Trophoblast cell (in vitro differentiated cells and primary cell): Measurements from ENCODE around the gene KCP.

Experiments used
- DNase-seq, 2 donors: peaks; one replicate each; pipeline ENCODE4 v3.0.0-alpha.2; 2016
- H2AFZ ChIP-seq: 2 replicates; pipeline ENCODE4 v1.6.1; 2013; ENCODE audit warnings: low read length, moderate library complexity, mild to moderate bottlenecking; ENCODE audit not compliant: insufficient read depth, poor library complexity
- H2AK5ac ChIP-seq: 2 replicates; pipeline ENCODE4 v1.6.1; 2013; ENCODE audit warnings: mild to moderate bottlenecking, low read length
- H2BK120ac ChIP-seq: 2 replicates; pipeline ENCODE4 v1.6.1; 2013; ENCODE audit warnings: low read length, mild to moderate bottlenecking, moderate library complexity; ENCODE audit not compliant: insufficient read depth, poor library complexity
- H2BK12ac ChIP-seq: 2 replicates; pipeline ENCODE4 v1.6.1; 2013; ENCODE audit warnings: mild to moderate bottlenecking, low read length, moderate library complexity
- H2BK5ac ChIP-seq: 2 replicates; pipeline ENCODE4 v1.6.1; 2013; ENCODE audit warnings: low read length, low read depth, moderate library complexity, mild to moderate bottlenecking; ENCODE audit not compliant: poor library complexity
- H3K14ac ChIP-seq: 2 replicates; pipeline ENCODE4 v1.6.1; 2013; ENCODE audit warnings: mild to moderate bottlenecking, low read length
- H3K18ac ChIP-seq: 2 replicates; pipeline ENCODE4 v1.6.1; 2013; ENCODE audit warnings: mild to moderate bottlenecking, low read length
- H3K23ac ChIP-seq: 2 replicates; pipeline ENCODE4 v1.6.1; 2013; ENCODE audit warnings: low read length
- H3K27ac ChIP-seq: 2 replicates; pipeline ENCODE4 v1.5.1; 2013; ENCODE audit warnings: low read depth, mild to moderate bottlenecking, inconsistent platforms, low read length, moderate library complexity
- H3K27me3 ChIP-seq: 2 replicates; pipeline ENCODE4 v1.6.1; 2013; ENCODE audit warnings: inconsistent platforms, mild to moderate bottlenecking, low read length, moderate library complexity; ENCODE audit not compliant: insufficient read depth
- H3K36me3 ChIP-seq, 2 experiments: 1 replicate in 1 of 2; 2 replicates in 1 of 2; pipeline ENCODE4 v1.6.1; 2013; ENCODE audit warnings: low read length in 2 of 2, mild to moderate bottlenecking in 2 of 2, moderate library complexity in 1 of 2; ENCODE audit not compliant: insufficient read depth in 2 of 2, control insufficient read depth in 1 of 2
- H3K4ac ChIP-seq: 2 replicates; pipeline ENCODE4 v1.6.1; 2013; ENCODE audit warnings: low read depth, mild to moderate bottlenecking, low read length, moderate library complexity
- H3K4me1 ChIP-seq, 2 experiments: 1 replicate in 1 of 2; 2 replicates in 1 of 2; pipeline ENCODE4 v1.6.1; 2013; ENCODE audit warnings: low read length in 2 of 2, mild to moderate bottlenecking in 2 of 2, moderate library complexity in 1 of 2; ENCODE audit not compliant: insufficient read depth in 2 of 2, control insufficient read depth in 1 of 2
- H3K4me2 ChIP-seq: 2 replicates; pipeline ENCODE4 v1.6.1; 2013; ENCODE audit warnings: inconsistent platforms, mild to moderate bottlenecking, low read length, moderate library complexity
- H3K4me3 ChIP-seq: 2 replicates; pipeline ENCODE4 v1.5.1; 2013; ENCODE audit warnings: mild to moderate bottlenecking, low read depth, low read length, inconsistent platforms
- H3K79me1 ChIP-seq: one replicate; pipeline ENCODE4 v1.6.1; 2013; ENCODE audit warnings: low read length
- H3K79me2 ChIP-seq: 2 replicates; pipeline ENCODE4 v1.6.1; 2013; ENCODE audit warnings: low read length, mild to moderate bottlenecking; ENCODE audit not compliant: control insufficient read depth, insufficient read depth, poor library complexity
- H3K9ac ChIP-seq: 2 replicates; pipeline ENCODE4 v1.6.1; 2013; ENCODE audit warnings: mild to moderate bottlenecking, low read length
- H3K9me3 ChIP-seq: 2 replicates; pipeline ENCODE4 v1.6.1; 2013; ENCODE audit warnings: low read depth, mild to moderate bottlenecking, control low read depth, inconsistent platforms, low read length; ENCODE audit not compliant: insufficient read depth
- H4K12ac ChIP-seq: 2 replicates; pipeline ENCODE4 v1.6.1; 2013; ENCODE audit warnings: low read depth, mild to moderate bottlenecking, low read length, moderate library complexity
- H4K8ac ChIP-seq: 2 replicates; pipeline ENCODE4 v1.6.1; 2013; ENCODE audit warnings: low read depth, mild to moderate bottlenecking, low read length, moderate library complexity
- H4K91ac ChIP-seq: one replicate; pipeline ENCODE4 v1.6.1; 2013; ENCODE audit warnings: low read depth, mild to moderate bottlenecking, low read length, moderate library complexity
- WGBS: extraction: QIAGEN DNeasy Blood & Tissue Kit; methylation state at CpG from one replicate; pipeline ENCODE4 v1.1.7; 2013; ENCODE audit warnings: missing lambda C conversion rate; ENCODE audit not compliant: insufficient read length, insufficient coverage; ENCODE audit errors: extremely low coverage; 5-methylcytosine and 5-hydroxymethylcytosine counted together

Gene KCP

DNA sequence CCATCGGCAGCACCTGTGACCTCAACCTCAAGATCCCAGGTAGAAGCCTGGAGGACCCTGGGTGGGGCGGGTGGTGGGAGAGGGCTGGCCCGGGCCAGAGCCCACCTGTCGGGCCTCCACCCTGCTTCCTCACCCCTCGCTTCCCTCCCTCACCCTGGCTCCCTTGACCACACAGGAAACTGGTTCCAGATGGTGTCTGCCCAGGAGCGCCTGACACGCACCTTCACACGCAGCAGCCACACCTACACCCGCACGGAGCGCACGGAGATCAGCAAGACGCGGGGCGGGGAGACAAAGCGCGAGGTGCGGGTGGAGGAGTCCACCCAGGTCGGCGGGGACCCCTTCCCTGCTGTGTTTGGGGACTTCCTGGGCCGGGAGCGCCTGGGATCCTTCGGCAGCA is 56.7 kb downstream of the KCP start:
- Histone ChIP-seq H2BK120ac (no peak overlapping the region), H2AK5ac (no peak overlapping the region), H2BK12ac (no peak overlapping the region), H3K4me1 (no peaks in the 10 kb centered on the region), H3K23ac (no peak overlapping the region), H4K12ac (no peak overlapping the region), H3K27me3 (no peaks in the 10 kb centered on the region), H2BK5ac (no peak overlapping the region), H3K4ac (no peak overlapping the region), H3K79me2 (no peaks in the 10 kb centered on the region), H3K4me2 (no peak overlapping the region), H3K9me3 (no peaks in the 10 kb centered on the region), H3K4me3 (no peak overlapping the region), H3K79me1 (no peaks in the 10 kb centered on the region), H4K8ac (no peak overlapping the region), H3K14ac (no peak overlapping the region), H3K27ac (no peak overlapping the region), H4K91ac (no peak overlapping the region), H3K18ac (no peak overlapping the region), H2AFZ (no peak overlapping the region), H3K9ac (no peak overlapping the region), H3K36me3 (peaks cover 91 to 92% of the 10 kb centered on the region in 2 experiments)
- no peak for DNase-seq
- WGBS, result no CpG with 5 or more reads among the region's 23 CpGs

DNA sequence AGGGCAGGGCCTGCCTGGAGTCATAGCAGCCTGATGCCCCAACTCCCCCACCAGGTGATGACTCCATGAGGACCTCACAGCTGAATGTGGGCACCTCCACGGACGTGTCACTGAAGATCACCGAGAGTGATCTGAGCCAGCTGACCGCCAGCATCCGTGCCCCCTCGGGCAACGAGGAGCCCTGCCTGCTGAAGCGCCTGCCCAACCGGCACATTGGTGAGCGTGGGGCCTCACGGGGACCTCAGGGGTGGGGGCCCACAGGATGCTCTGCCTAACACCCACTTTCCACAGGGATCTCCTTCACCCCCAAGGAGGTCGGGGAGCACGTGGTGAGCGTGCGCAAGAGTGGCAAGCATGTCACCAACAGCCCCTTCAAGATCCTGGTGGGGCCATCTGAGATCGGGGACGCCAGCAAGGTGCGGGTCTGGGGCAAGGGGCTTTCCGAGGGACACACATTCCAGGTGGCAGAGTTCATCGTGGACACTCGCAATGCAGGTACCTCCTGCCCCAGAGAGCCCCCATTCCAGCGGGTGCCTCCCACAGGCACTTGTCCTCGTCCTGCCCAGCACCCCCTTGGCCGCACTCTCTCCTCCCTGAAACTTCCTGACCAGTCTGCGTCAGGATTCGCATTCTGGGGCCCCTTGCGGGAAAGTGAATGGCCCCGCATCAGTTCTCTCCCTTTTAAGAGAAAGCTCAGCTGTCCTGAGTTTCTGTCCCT is 57.8 kb downstream of the KCP start:
- Histone ChIP-seq H3K4ac (no peak overlapping the region), H4K12ac (no peak overlapping the region), H2AK5ac (no peak overlapping the region), H3K79me2 (no peaks in the 10 kb centered on the region), H3K14ac (no peak overlapping the region), H2BK12ac (no peak overlapping the region), H3K4me1 (no peaks in the 10 kb centered on the region), H3K27ac (no peak overlapping the region), H3K27me3 (no peaks in the 10 kb centered on the region), H3K36me3 (peaks cover 93 to 96% of the 10 kb centered on the region in 2 experiments), H3K79me1 (no peaks in the 10 kb centered on the region), H3K9me3 (no peaks in the 10 kb centered on the region), H3K23ac (no peak overlapping the region), H3K18ac (no peak overlapping the region), H2BK120ac (no peak overlapping the region), H4K8ac (no peak overlapping the region), H3K4me3 (no peak overlapping the region), H2BK5ac (no peak overlapping the region), H2AFZ (no peak overlapping the region), H3K9ac (no peak overlapping the region), H4K91ac (no peak overlapping the region), H3K4me2 (no peak overlapping the region)
- no CpG with 5 or more reads among the region's 28 CpGs for WGBS
- DNase-seq, result no peak

DNA sequence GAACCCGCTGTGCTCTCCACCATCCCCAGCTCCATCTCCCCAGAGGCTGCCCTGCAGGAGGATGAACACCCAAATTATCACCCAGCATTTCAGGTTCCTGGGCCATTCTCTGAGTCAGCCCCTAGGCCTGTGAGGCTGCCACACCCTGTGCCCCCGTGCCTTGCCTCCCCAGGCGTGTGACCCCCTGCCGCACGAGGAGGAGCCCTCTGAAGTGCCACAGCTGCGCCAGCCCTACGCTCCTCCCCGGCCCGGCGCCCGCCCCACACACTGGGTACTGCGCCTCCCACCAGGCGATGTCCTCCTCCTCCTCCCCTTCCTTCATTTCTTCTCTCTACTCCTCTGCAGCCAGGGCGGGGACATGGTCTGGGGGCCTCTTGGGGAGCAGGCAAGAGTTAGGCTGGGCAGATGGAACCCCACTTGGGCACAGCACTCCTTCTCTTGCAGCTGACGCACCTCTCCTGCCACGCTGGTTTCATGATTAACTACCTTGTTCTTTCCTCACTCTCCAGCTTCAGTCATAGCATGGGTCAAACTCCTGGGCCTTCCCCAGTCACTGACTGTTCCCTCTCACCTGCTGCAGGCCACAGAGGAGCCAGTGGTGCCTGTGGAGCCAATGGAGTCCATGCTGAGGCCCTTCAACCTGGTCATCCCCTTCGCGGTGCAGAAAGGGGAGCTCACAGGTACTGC is 60.6 kb downstream of the KCP start:
- Histone ChIP-seq H2AFZ (no peak overlapping the region), H4K91ac (no peak overlapping the region), H4K12ac (no peak overlapping the region), H2BK12ac (no peak overlapping the region), H3K36me3 (peaks cover 96 to 97% of the 10 kb centered on the region in 2 experiments), H3K4me2 (no peak overlapping the region), H3K23ac (no peak overlapping the region), H3K4me3 (no peak overlapping the region), H3K79me1 (no peaks in the 10 kb centered on the region), H3K4me1 (no peaks in the 10 kb centered on the region), H2BK5ac (no peak overlapping the region), H2AK5ac (no peak overlapping the region), H4K8ac (no peak overlapping the region), H2BK120ac (no peak overlapping the region), H3K27me3 (no peaks in the 10 kb centered on the region), H3K18ac (no peak overlapping the region), H3K4ac (no peak overlapping the region), H3K14ac (no peak overlapping the region), H3K9ac (no peak overlapping the region), H3K9me3 (no peaks in the 10 kb centered on the region), H3K79me2 (no peaks in the 10 kb centered on the region), H3K27ac (no peak overlapping the region)
- no peak for DNase-seq
- WGBS, result no CpG with 5 or more reads among the region's 18 CpGs

DNA sequence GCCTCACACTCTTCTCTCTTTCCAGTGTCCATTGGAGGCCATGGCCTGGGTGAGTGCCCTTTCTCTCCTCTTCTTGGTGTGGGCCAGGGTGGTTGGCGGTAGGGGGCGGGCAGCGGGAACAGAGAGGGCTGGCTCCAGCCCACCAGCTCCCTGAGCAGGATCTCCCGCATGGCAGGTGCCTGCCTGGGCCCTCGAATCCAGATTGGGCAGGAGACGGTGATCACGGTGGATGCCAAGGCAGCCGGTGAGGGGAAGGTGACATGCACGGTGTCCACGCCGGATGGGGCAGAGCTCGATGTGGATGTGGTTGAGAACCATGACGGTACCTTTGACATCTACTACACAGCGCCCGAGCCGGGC is 61.4 kb downstream of the KCP start:
- H3K4me3 ChIP-seq, result no peak overlapping the region
- H3K79me1 ChIP-seq, result no peaks in the 10 kb centered on the region
- H3K36me3 ChIP-seq, result peaks cover 96 to 97% of the 10 kb centered on the region in 2 experiments
- H4K8ac ChIP-seq, result no peak overlapping the region
- no peak overlapping the region for H3K27ac ChIP-seq
- no peak overlapping the region for H3K14ac ChIP-seq
- no CpG with 5 or more reads among the region's 16 CpGs for WGBS
- no peak overlapping the region for H2BK12ac ChIP-seq
- H3K79me2 ChIP-seq, result no peaks in the 10 kb centered on the region
- no peaks in the 10 kb centered on the region for H3K27me3 ChIP-seq
- no peak overlapping the region for H2AK5ac ChIP-seq
- no peak overlapping the region for H3K18ac ChIP-seq
- H3K9me3 ChIP-seq, result no peaks in the 10 kb centered on the region
- no peak overlapping the region for H3K4ac ChIP-seq
- no peak overlapping the region for H2BK5ac ChIP-seq
- H3K4me2 ChIP-seq, result no peak overlapping the region
- H2AFZ ChIP-seq, result no peak overlapping the region
- H3K23ac ChIP-seq, result no peak overlapping the region
- no peak overlapping the region for H2BK120ac ChIP-seq
- H3K9ac ChIP-seq, result no peak overlapping the region
- no peak overlapping the region for H4K91ac ChIP-seq
- no peak for DNase-seq
- no peaks in the 10 kb centered on the region for H3K4me1 ChIP-seq
- H4K12ac ChIP-seq, result no peak overlapping the region
